HEK293 (cell line): ENCODE measurements around the gene GP1BB.
A peak's percentile ranks its signal among the peaks of the same experiment; 100 is the strongest.

Source experiments
- GLI4 ChIP-seq: fragments of 450-650 bp; formaldehyde crosslinking; IDR thresholded peaks from 2 replicates; pipeline ENCODE4 v1.5.1; 2016; ENCODE audit warnings: missing biosample characterization, missing genetic modification characterization
- IKZF3 ChIP-seq: fragments of 450-650 bp; IDR thresholded peaks from 2 replicates; pipeline ENCODE4 v1.5.0; 2018; ENCODE audit warnings: missing biosample characterization, mild to moderate bottlenecking, missing genetic modification characterization, moderate library complexity
- PRDM1 ChIP-seq: fragments of 450-650 bp; formaldehyde crosslinking; IDR thresholded peaks from 2 replicates; pipeline ENCODE4; 2016; ENCODE audit warnings: missing biosample characterization, missing genetic modification characterization
- PRDM2 ChIP-seq: fragments of 450-650 bp; formaldehyde crosslinking; IDR thresholded peaks from 2 replicates; pipeline ENCODE4 v1.5.1; 2016; ENCODE audit warnings: missing biosample characterization, missing genetic modification characterization, borderline replicate concordance
- RBAK ChIP-seq: fragments of 450-650 bp; formaldehyde crosslinking; IDR thresholded peaks from 2 replicates; pipeline ENCODE4 v1.5.1; 2016; ENCODE audit warnings: missing biosample characterization, missing genetic modification characterization
- TCF7L2 ChIP-seq: IDR thresholded peaks from 2 replicates; pipeline ENCODE4 v1.6.1; 2011; ENCODE audit warnings: low read depth, mild to moderate bottlenecking, inconsistent platforms, low read length, moderate library complexity, borderline replicate concordance
- ZBTB21 ChIP-seq: fragments of 450-650 bp; formaldehyde crosslinking; IDR thresholded peaks from 2 replicates; pipeline ENCODE4 v1.5.1; 2017; ENCODE audit warnings: missing biosample characterization, missing genetic modification characterization
- ZBTB48 ChIP-seq: fragments of 450-650 bp; formaldehyde crosslinking; IDR thresholded peaks from 2 replicates; pipeline ENCODE4 v1.5.1; 2016; ENCODE audit warnings: missing biosample characterization, missing genetic modification characterization
- ZFHX2 ChIP-seq: fragments of 450-650 bp; formaldehyde crosslinking; conservative IDR thresholded peaks from 2 replicates; pipeline ENCODE4 v1.5.1; 2016; ENCODE audit warnings: missing biosample characterization, missing genetic modification characterization
- ZNF133 ChIP-seq: fragments of 450-650 bp; formaldehyde crosslinking; IDR thresholded peaks from 2 replicates; pipeline ENCODE4 v1.5.1; 2016; ENCODE audit warnings: missing biosample characterization, missing genetic modification characterization
- ZNF138 ChIP-seq: fragments of 450-650 bp; formaldehyde crosslinking; IDR thresholded peaks from 2 replicates; pipeline ENCODE4 v1.5.1; 2016; ENCODE audit warnings: missing biosample characterization, missing genetic modification characterization, borderline replicate concordance
- ZNF146 ChIP-seq: fragments of 450-650 bp; formaldehyde crosslinking; IDR thresholded peaks from 2 replicates; pipeline ENCODE4 v1.5.1; 2016; ENCODE audit warnings: missing biosample characterization, missing genetic modification characterization
- ZNF155 ChIP-seq: fragments of 450-650 bp; formaldehyde crosslinking; IDR thresholded peaks from 2 replicates; pipeline ENCODE4 v1.5.1; 2016; ENCODE audit warnings: missing biosample characterization, missing genetic modification characterization
- ZNF169 ChIP-seq: fragments of 450-650 bp; formaldehyde crosslinking; IDR thresholded peaks from 2 replicates; pipeline ENCODE4 v1.5.1; 2016; ENCODE audit warnings: missing biosample characterization, missing genetic modification characterization
- ZNF174 ChIP-seq: fragments of 450-650 bp; formaldehyde crosslinking; IDR thresholded peaks from 2 replicates; pipeline ENCODE4 v1.5.0; 2017; ENCODE audit warnings: missing biosample characterization, mild to moderate bottlenecking, missing genetic modification characterization
- ZNF184 ChIP-seq: fragments of 450-650 bp; IDR thresholded peaks from 2 replicates; pipeline ENCODE4 v1.5.1; 2018; ENCODE audit warnings: missing biosample characterization, mild to moderate bottlenecking, missing genetic modification characterization
- ZNF266 ChIP-seq: fragments of 450-650 bp; formaldehyde crosslinking; IDR thresholded peaks from 2 replicates; pipeline ENCODE4 v1.5.1; 2016; ENCODE audit warnings: missing biosample characterization, missing genetic modification characterization, low read depth
- ZNF302 ChIP-seq: fragments of 450-650 bp; formaldehyde crosslinking; IDR thresholded peaks from 2 replicates; pipeline ENCODE4 v1.5.1; 2016; ENCODE audit warnings: missing biosample characterization, missing genetic modification characterization, low read depth
- ZNF391 ChIP-seq: fragments of 450-650 bp; formaldehyde crosslinking; IDR thresholded peaks from 2 replicates; pipeline ENCODE4 v1.5.1; 2016; ENCODE audit warnings: low read depth, missing biosample characterization, missing genetic modification characterization, borderline replicate concordance
- ZNF394 ChIP-seq: fragments of 450-650 bp; formaldehyde crosslinking; IDR thresholded peaks from 2 replicates; pipeline ENCODE4 v1.5.1; 2016; ENCODE audit warnings: missing biosample characterization, missing genetic modification characterization, mild to moderate bottlenecking, moderate library complexity, borderline replicate concordance
- ZNF433 ChIP-seq: fragments of 450-650 bp; formaldehyde crosslinking; IDR thresholded peaks from 2 replicates; pipeline ENCODE4 v1.5.1; 2016; ENCODE audit warnings: missing biosample characterization, missing genetic modification characterization, low read depth
- ZNF48 ChIP-seq: fragments of 450-650 bp; formaldehyde crosslinking; IDR thresholded peaks from 2 replicates; pipeline ENCODE4 v1.5.1; 2016; ENCODE audit warnings: missing biosample characterization, missing genetic modification characterization
- ZNF488 ChIP-seq: fragments of 450-650 bp; formaldehyde crosslinking; IDR thresholded peaks from 2 replicates; pipeline ENCODE4 v1.5.1; 2016; ENCODE audit warnings: missing biosample characterization, missing genetic modification characterization
- ZNF501 ChIP-seq: fragments of 450-650 bp; formaldehyde crosslinking; IDR thresholded peaks from 2 replicates; pipeline ENCODE4 v1.5.1; 2016; ENCODE audit warnings: missing biosample characterization, missing genetic modification characterization
- ZNF544 ChIP-seq: fragments of 450-650 bp; formaldehyde crosslinking; IDR thresholded peaks from 2 replicates; pipeline ENCODE4 v1.5.0; 2017; ENCODE audit warnings: missing biosample characterization, missing genetic modification characterization
- ZNF560 ChIP-seq: fragments of 450-650 bp; formaldehyde crosslinking; IDR thresholded peaks from 2 replicates; pipeline ENCODE4 v1.5.1; 2017; ENCODE audit warnings: missing biosample characterization, missing genetic modification characterization, borderline replicate concordance
- ZNF561 ChIP-seq: fragments of 450-650 bp; IDR thresholded peaks from 2 replicates; pipeline ENCODE4 v1.5.1; 2018; ENCODE audit warnings: missing biosample characterization, missing genetic modification characterization, borderline replicate concordance
- ZNF571 ChIP-seq: fragments of 450-650 bp; formaldehyde crosslinking; IDR thresholded peaks from 2 replicates; pipeline ENCODE4 v1.5.0; 2017; ENCODE audit warnings: missing biosample characterization, missing genetic modification characterization
- ZNF623 ChIP-seq: fragments of 450-650 bp; formaldehyde crosslinking; IDR thresholded peaks from 2 replicates; pipeline ENCODE4 v1.5.1; 2016; ENCODE audit warnings: missing biosample characterization, missing genetic modification characterization
- ZNF654 ChIP-seq: fragments of 450-650 bp; formaldehyde crosslinking; IDR thresholded peaks from 2 replicates; pipeline ENCODE4 v1.5.1; 2016; ENCODE audit warnings: low read depth, missing biosample characterization, missing genetic modification characterization
- ZNF670 ChIP-seq: fragments of 450-650 bp; formaldehyde crosslinking; IDR thresholded peaks from 2 replicates; pipeline ENCODE4 v1.5.1; 2016; ENCODE audit warnings: missing biosample characterization, missing genetic modification characterization, low read depth
- ZNF677 ChIP-seq: fragments of 450-650 bp; IDR thresholded peaks from 2 replicates; pipeline ENCODE4 v1.5.0; 2018; ENCODE audit warnings: missing biosample characterization, mild to moderate bottlenecking, missing genetic modification characterization, moderate library complexity
- ZNF76 ChIP-seq: fragments of 450-650 bp; formaldehyde crosslinking; IDR thresholded peaks from 2 replicates; pipeline ENCODE4; 2016; ENCODE audit warnings: low read depth, missing biosample characterization, missing genetic modification characterization, borderline replicate concordance
- ZNF791 ChIP-seq: fragments of 450-650 bp; formaldehyde crosslinking; IDR thresholded peaks from 2 replicates; pipeline ENCODE4 v1.5.1; 2016; ENCODE audit warnings: missing biosample characterization, missing genetic modification characterization
- ZNF837 ChIP-seq: fragments of 450-650 bp; formaldehyde crosslinking; IDR thresholded peaks from 2 replicates; pipeline ENCODE4 v1.5.1; 2016; ENCODE audit warnings: missing biosample characterization, missing genetic modification characterization

The GP1BB gene

GRCh38 chr22:19730655-19731360, 7.5 kb downstream of the GP1BB start (continued):
- peak; percentile 67; the same call in 1 of the 2 replicates for TF ChIP-seq ZNF391 (tag by site-specific recombination)
- no peak for TF ChIP-seq ZNF677
- no peak for TF ChIP-seq ZNF266
- no peak for TF ChIP-seq GLI4 (tag by site-specific recombination)
- peak; percentile 70 for TF ChIP-seq ZNF76 (tag by site-specific recombination)
- no peak for TF ChIP-seq ZNF433 (tag by site-specific recombination)
- no peak for TF ChIP-seq ZNF155 (tag by site-specific recombination)
- TF ChIP-seq RBAK (tag by site-specific recombination), result no peak
- peak; percentile 95 for TF ChIP-seq ZNF654
- no peak for TF ChIP-seq ZNF184 (tag by site-specific recombination)
- TF ChIP-seq ZNF174, result no peak
- TF ChIP-seq ZNF670 (tag by site-specific recombination), result no peak
- no peak for TF ChIP-seq ZNF133
- TF ChIP-seq IKZF3, result no peak
- peak; percentile 95 for TF ChIP-seq ZFHX2 (tag by site-specific recombination)
- no peak for TF ChIP-seq TCF7L2
- TF ChIP-seq ZNF394 (tag by site-specific recombination), result no peak
- TF ChIP-seq ZNF302, result no peak
- no peak for TF ChIP-seq ZNF488 (tag by site-specific recombination)
- no peak for TF ChIP-seq ZNF837
- no peak for TF ChIP-seq ZNF623 (tag by site-specific recombination)
- TF ChIP-seq ZBTB21, result no peak
- TF ChIP-seq ZNF544 (tag by site-specific recombination), result no peak
- no peak for TF ChIP-seq PRDM1 (tag by site-specific recombination)
- TF ChIP-seq ZNF560 (tag by site-specific recombination), result no peak
- no peak for TF ChIP-seq ZNF571
- no peak for TF ChIP-seq ZNF791
- no peak for TF ChIP-seq PRDM2 (tag by site-specific recombination)
- no peak for TF ChIP-seq ZNF48 (tag by site-specific recombination)
- 0 out of 2 replicates have a peak, but pooled peaks have one; percentile 53 for TF ChIP-seq ZNF561 (tag by site-specific recombination)
- no peak for TF ChIP-seq ZNF146 (tag by site-specific recombination)
- TF ChIP-seq ZNF169, result no peak
- peak; percentile 29; the same call in 1 of the 2 replicates for TF ChIP-seq ZBTB48 (tag by site-specific recombination)
- no peak for TF ChIP-seq ZNF501 (tag by site-specific recombination)
- no peak for TF ChIP-seq ZNF138 (tag by site-specific recombination)
